HG02571 (cell line): ENCODE data around the gene GTF2F1.
"Not testable (repeated sequence)": the region's sequence is repeated elsewhere in the genome, so short reads cannot be mapped to it uniquely, and the experiment has no call there.

ENCODE experiments used
- ATAC-seq: cut with Tn5 transposase; IDR thresholded peaks from one replicate; pipeline ENCODE4 v1.9.1; 2021; ENCODE audit warnings: mild to moderate bottlenecking, moderate library complexity; ENCODE audit not compliant: unreplicated experiment

GTF2F1 gene

GRCh38 chr19:6417713-6418561 is 25.0 kb upstream of the GTF2F1 start:
- ATAC-seq = no peak

GRCh38 chr19:6416658-6417405 is 23.9 kb upstream of the GTF2F1 start:
- ATAC-seq = no peak

- ATAC-seq = no peak
Observed at GRCh38 chr19:6415591-6416190, 22.7 kb upstream of the GTF2F1 start.

GRCh38 chr19:6414793-6415590 is 22.0 kb upstream of the GTF2F1 start:
- no peak for ATAC-seq

- no peak for ATAC-seq
Observed at GRCh38 chr19:6413721-6414643, 21.0 kb upstream of the GTF2F1 start.

- ATAC-seq = no peak
Observed at GRCh38 chr19:6413291-6413690, 20.3 kb upstream of the GTF2F1 start.

GRCh38 chr19:6412447-6413091 is 19.6 kb upstream of the GTF2F1 start:
- no peak for ATAC-seq

GRCh38 chr19:6412061-6412446 is 19.1 kb upstream of the GTF2F1 start:
- ATAC-seq = no peak

GRCh38 chr19:6409346-6409745 is 16.4 kb upstream of the GTF2F1 start:
- no peak for ATAC-seq

GRCh38 chr19:6406401-6406800 is 13.4 kb upstream of the GTF2F1 start:
- no peak for ATAC-seq

- no peak for ATAC-seq
Observed at GRCh38 chr19:6402837-6403608, 10.1 kb upstream of the GTF2F1 start.

- no peak for ATAC-seq
Observed at GRCh38 chr19:6402058-6402457, 9.1 kb upstream of the GTF2F1 start.

- ATAC-seq = not testable (repeated sequence)
Observed at GRCh38 chr19:6400062-6400944, 7.3 kb upstream of the GTF2F1 start.

- ATAC-seq = no peak
Observed at GRCh38 chr19:6396305-6396704, 3.3 kb upstream of the GTF2F1 start.

GRCh38 chr19:6394831-6395230 is 1.9 kb upstream of the GTF2F1 start:
- no peak for ATAC-seq

- no peak for ATAC-seq
Observed at GRCh38 chr19:6393983-6394412, 1.0 kb upstream of the GTF2F1 start.

GRCh38 chr19:6392221-6393073 is 517 bp downstream of the GTF2F1 start:
- ATAC-seq = no peak
